Measurements from ENCODE around the gene GNAT2.

GRCh38 chr1:109623601-109624161 lies 4.3 kb upstream of the GNAT2 start:
- TF ChIP-seq, protein P1, sequence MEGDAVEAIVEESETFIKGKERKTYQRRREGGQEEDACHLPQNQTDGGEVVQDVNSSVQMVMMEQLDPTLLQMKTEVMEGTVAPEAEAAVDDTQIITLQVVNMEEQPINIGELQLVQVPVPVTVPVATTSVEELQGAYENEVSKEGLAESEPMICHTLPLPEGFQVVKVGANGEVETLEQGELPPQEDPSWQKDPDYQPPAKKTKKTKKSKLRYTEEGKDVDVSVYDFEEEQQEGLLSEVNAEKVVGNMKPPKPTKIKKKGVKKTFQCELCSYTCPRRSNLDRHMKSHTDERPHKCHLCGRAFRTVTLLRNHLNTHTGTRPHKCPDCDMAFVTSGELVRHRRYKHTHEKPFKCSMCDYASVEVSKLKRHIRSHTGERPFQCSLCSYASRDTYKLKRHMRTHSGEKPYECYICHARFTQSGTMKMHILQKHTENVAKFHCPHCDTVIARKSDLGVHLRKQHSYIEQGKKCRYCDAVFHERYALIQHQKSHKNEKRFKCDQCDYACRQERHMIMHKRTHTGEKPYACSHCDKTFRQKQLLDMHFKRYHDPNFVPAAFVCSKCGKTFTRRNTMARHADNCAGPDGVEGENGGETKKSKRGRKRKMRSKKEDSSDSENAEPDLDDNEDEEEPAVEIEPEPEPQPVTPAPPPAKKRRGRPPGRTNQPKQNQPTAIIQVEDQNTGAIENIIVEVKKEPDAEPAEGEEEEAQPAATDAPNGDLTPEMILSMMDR (tag by site-specific recombination; IDR thresholded peaks at IDR 0.05) = no peak
- TF ChIP-seq ZNF530 (tag by site-specific recombination; IDR thresholded peaks at IDR 0.05; ENCODE audit: low read depth) (no peak), ZNF398 (tag by site-specific recombination; IDR thresholded peaks at IDR 0.05) (no peak), ZNF311 (tag by site-specific recombination; IDR thresholded peaks at IDR 0.05; ENCODE audit: borderline replicate concordance) (no peak), ZBTB1 (tag by site-specific recombination; IDR thresholded peaks at IDR 0.05) (no peak), ZNF350 (tag by site-specific recombination; IDR thresholded peaks at IDR 0.05) (no peak), ZNF133 (tag by site-specific recombination; IDR thresholded peaks at IDR 0.05) (no peak)
- TF ChIP-seq, protein P2, sequence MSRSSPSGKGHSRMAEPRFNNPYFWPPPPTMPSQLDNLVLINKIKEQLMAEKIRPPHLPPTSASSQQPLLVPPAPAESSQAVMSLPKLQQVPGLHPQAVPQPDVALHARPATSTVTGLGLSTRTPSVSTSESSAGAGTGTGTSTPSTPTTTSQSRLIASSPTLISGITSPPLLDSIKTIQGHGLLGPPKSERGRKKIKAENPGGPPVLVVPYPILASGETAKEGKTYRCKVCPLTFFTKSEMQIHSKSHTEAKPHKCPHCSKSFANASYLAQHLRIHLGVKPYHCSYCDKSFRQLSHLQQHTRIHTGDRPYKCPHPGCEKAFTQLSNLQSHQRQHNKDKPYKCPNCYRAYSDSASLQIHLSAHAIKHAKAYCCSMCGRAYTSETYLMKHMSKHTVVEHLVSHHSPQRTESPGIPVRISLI (tag by site-specific recombination; IDR thresholded peaks at IDR 0.05) = no peak
- TF ChIP-seq, protein P3, sequence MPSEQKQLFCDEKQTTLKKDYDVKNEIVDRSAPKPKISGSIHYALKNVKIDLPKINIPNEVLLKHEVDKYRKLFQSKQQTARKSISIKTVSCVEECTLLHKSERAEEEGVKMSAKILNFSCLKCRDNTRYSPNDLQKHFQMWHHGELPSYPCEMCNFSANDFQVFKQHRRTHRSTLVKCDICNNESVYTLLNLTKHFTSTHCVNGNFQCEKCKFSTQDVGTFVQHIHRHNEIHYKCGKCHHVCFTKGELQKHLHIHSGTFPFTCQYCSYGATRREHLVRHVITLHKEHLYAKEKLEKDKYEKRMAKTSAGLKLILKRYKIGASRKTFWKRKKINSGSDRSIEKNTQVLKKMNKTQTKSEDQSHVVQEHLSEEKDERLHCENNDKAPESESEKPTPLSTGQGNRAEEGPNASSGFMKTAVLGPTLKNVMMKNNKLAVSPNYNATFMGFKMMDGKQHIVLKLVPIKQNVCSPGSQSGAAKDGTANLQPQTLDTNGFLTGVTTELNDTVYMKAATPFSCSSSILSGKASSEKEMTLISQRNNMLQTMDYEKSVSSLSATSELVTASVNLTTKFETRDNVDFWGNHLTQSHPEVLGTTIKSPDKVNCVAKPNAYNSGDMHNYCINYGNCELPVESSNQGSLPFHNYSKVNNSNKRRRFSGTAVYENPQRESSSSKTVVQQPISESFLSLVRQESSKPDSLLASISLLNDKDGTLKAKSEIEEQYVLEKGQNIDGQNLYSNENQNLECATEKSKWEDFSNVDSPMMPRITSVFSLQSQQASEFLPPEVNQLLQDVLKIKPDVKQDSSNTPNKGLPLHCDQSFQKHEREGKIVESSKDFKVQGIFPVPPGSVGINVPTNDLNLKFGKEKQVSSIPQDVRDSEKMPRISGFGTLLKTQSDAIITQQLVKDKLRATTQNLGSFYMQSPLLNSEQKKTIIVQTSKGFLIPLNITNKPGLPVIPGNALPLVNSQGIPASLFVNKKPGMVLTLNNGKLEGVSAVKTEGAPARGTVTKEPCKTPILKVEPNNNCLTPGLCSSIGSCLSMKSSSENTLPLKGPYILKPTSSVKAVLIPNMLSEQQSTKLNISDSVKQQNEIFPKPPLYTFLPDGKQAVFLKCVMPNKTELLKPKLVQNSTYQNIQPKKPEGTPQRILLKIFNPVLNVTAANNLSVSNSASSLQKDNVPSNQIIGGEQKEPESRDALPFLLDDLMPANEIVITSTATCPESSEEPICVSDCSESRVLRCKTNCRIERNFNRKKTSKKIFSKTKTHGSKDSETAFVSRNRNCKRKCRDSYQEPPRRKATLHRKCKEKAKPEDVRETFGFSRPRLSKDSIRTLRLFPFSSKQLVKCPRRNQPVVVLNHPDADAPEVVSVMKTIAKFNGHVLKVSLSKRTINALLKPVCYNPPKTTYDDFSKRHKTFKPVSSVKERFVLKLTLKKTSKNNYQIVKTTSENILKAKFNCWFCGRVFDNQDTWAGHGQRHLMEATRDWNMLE (tag by site-specific recombination; conservative IDR thresholded peaks at IDR 0.05; ENCODE audit: low read depth) = no peak
